GM21529 (cell line): ENCODE data around the gene NUDT3.
"Not testable (repeated sequence)": the region's sequence is repeated elsewhere in the genome, so short reads cannot be mapped to it uniquely, and the experiment has no call there.

Experiments
- ATAC-seq: cut with Tn5 transposase; IDR thresholded peaks from one replicate; pipeline ENCODE4 v1.9.1; 2021; ENCODE audit not compliant: unreplicated experiment

Gene NUDT3

DNA sequence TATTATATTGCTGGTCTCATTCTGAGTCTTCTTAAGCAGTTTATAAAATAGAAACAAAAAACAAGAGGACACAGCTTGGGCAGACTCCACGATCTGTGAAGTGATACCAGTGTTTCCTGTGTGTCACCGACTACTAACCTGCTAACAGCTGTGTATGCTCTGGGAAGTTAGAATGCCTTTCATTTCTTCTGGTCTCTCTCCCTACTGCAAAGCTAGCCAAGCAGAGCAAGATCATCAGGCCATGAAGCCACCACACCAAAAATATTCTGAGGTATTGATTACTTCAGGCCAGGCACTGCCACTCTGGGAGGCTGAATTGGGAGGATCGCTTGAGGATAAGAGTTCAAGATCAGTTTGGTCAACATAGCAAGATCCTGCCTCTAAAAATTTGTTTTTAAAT lies 96.7 kb downstream of the NUDT3 start:
- ATAC-seq, result peak; percentile 87

- ATAC-seq, result no peak
Measured at GRCh38 chr6:34292954-34293353, 99.5 kb downstream of the NUDT3 start.

GRCh38 chr6:34289137-34289536 lies 103.3 kb downstream of the NUDT3 start:
- no peak for ATAC-seq

- ATAC-seq, result peak; percentile 62
Measured at GRCh38 chr6:34288581-34288980, 103.9 kb downstream of the NUDT3 start.

DNA sequence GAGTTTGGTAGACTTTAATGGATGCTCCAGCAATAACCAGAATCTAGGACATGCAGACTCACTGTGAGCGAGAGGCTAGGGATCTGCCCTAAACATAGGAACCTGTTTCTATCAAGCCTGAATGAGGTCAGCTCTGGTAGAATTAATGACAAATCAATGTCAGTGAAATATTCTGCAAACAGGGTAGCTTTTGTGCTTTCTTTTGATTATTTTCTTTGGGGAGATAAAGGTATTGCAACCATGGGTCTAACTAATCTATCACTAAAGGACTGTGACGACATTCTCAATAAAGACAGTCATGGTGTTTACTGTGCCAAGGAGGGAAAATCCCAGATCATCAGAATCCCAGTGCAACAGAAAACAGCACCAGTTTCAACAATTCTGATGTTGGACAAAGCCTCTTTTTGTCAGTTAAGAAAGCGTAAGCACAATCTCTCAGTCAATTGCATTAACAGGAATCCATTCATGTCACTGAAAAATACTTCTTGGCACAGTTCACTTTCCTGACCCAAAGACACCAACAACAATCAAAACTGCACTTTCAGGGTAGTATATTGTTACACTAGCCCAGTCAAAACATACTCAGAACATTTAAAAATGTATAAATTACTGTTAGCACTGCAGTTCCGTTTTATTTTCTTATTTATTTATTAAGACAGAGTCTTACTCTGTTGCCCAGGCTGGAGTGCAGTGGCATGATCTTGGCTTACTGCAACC lies 106.9 kb downstream of the NUDT3 start:
- ATAC-seq, result no peak

DNA sequence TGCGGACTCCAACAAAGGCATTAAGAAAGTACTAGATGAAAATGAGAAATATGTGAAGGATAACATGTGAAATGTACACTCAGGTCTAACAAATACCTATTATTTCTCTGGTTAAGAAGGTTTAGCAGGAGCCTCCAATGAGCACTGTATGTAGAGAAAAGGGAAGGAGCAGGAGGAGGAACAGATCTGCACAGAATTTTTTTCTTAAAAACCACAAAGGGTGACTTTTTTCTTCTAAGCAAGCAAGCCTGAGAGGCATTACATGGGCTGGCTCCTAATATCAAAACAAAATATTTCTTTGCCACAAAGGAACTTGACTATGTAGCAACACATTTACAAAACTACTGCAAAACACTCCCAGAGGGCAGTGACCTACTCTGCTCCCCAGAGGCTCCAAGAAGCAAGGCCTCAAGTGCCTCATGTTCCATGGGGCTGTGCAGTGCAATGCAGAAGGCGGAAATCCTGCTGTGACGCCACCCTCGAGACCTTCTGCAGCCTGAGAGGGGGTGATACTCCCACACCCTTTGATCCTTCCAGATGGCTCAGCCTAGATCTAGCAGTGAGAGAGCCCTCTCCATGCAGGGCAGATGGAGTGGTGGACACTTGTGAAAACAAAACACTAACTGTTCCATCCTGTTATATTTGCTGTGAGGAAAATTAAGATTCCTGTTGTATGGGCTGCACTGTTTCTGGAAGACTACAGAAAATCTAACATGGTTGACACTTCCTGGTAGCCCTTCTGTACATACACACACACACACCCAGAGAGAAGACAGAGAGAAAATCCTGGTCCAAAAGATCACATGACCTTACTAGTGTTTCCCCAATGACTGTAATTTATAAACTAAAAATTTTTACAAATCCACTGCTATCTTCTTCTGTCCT lies 107.7 kb downstream of the NUDT3 start:
- ATAC-seq, result no peak

DNA sequence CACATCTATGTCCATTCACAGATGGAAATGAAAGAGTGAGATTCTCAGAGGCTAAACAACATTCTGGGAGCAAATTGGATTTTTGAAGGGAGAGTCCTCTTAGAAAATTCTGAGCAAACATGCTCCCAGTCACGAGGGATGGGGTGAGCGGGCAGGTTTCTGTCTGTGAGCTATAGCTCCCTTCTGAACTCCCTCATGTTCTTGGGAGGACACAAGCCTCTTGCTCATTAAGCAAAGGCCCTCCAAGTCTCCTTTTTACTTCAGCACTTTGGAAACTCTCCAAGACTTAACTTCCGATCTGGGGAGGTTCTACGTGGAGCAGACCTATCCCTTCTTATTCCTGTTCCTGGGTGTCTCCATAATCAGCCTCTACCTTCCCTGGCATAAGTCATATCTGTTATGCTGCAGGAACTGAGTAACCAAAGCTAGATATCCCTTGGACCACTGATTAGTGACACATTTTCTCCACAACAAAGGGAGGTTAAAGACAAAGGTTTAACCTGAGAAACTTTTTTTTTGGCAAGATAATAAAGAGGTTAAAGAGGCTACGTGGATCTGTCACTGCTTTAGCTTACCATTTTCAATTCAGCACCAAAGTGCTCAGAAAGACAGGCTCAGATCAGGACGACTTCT lies 110.7 kb downstream of the NUDT3 start:
- ATAC-seq, result no peak

GRCh38 chr6:34280216-34280615 lies 112.3 kb downstream of the NUDT3 start:
- no peak for ATAC-seq

DNA sequence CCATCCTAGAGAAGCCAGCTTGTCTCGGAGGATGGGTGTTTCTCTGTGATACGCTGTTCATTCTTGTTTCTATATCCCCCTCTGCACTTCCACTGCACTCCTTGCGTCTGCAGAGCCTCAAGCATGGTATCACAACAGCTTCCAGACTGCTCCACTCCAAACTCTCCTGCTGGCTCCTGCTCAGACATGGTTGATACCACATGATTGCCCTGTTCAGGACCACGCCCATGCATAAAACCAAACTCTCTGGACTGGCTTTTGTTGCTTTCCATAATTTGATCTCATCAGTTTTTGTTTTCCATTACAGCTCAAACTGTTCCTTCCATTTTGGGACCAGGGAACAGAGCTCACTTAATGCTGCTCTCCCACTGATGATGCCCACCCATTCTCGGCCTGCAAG lies 113.6 kb downstream of the NUDT3 start:
- no peak for ATAC-seq

- no peak for ATAC-seq
Measured at GRCh38 chr6:34277763-34278112, 114.7 kb downstream of the NUDT3 start.

GRCh38 chr6:34276881-34277762 lies 115.3 kb downstream of the NUDT3 start:
- no peak for ATAC-seq

GRCh38 chr6:34276191-34276590 lies 116.3 kb downstream of the NUDT3 start:
- ATAC-seq, result no peak

- no peak for ATAC-seq
Measured at GRCh38 chr6:34275128-34275804, 117.2 kb downstream of the NUDT3 start.

- ATAC-seq, result no peak
Measured at GRCh38 chr6:34274129-34274528, 118.3 kb downstream of the NUDT3 start.

DNA sequence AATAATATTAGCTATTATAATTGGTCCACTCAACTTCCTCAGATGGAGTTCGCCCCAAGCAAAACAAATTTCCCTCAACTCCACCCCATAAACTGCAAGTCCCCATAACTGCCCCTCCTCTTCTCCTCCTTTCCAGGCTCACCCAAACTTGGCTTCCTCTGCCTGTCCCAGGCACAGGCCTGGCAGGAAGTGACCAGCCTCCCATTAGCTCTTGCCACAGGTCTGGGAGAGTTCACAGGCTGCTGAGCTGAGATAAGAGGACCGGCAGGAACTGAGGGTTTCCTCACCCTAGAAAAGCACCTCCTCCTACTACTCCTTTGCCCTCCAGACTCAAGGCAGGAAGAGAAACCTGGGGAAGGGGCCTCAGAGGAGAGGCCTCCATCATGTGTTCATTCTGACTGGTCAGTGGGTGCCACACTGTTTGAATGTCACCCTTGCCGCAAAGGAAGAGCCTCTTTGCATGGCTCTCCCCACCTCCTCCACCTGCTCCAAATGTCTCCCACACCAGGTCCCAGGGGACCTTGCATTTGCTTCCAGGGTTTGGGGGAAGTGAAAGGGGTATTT lies 119.1 kb downstream of the NUDT3 start:
- ATAC-seq, result no peak

GRCh38 chr6:34272013-34272926 lies 120.2 kb downstream of the NUDT3 start:
- ATAC-seq, result no peak

- not testable (repeated sequence) for ATAC-seq
Measured at GRCh38 chr6:34269658-34270341, 122.7 kb downstream of the NUDT3 start.

DNA sequence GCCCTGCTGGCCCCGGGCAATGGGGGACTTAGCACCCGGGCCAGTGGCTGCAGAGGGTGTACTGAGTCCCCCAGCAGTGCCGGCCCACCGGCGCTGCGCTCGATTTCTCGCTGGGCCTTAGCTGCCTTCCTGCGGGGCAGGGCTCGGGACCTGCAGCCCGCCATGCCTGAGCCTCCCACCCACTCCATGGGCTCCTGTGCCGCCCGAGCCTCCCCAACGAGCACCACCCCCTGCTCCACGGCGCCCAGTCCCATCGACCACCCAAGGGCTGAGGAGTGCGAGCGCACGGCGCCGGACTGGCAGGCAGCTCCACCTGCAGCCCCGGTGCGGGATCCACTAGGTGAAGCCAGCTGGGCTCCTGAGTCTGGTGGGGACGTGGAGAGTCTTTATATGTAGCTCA lies 123.3 kb downstream of the NUDT3 start:
- not testable (repeated sequence) for ATAC-seq
